SK-N-MC (cell line): ENCODE measurements around the gene GAGE10.

Experiments used
- EZH2 ChIP-seq: fragments of 200-600 bp; sonication (generic); IDR thresholded peaks from one replicate; pipeline ENCODE4 v1.6.1; 2017; ENCODE audit warnings: antibody characterized with exemption
- POLR2AphosphoS5 ChIP-seq: IDR thresholded peaks from 2 replicates; pipeline ENCODE4 v1.6.1; 2012; ENCODE audit warnings: mild to moderate bottlenecking, low read depth, low read length, borderline replicate concordance

GRCh38 chrX:49309401-49309981 lies 6.0 kb downstream of the GAGE10 start:
- TF ChIP-seq POLR2AphosphoS5 (no peak), EZH2 (no peak)
